GM11168 (cell line): ENCODE results near the gene CBX6.
"Not testable (repeated sequence)": the region's sequence is repeated elsewhere in the genome, so short reads cannot be mapped to it uniquely, and the experiment has no call there.

Experiments used
- in situ Hi-C: fragments of 300-500 bp; cut with MboI; formaldehyde crosslinking; loops from one replicate; pipeline ENCODE4 v1.12.0; 2022; ENCODE audit warnings: low sequenced_read_pairs; ENCODE audit not compliant: unreplicated experiment

The CBX6 gene

GRCh38 chr22:38872172-38872830 is at the start of gene CBX6:
CBX6 (minus strand) TSS chr22:38872216; CDS start chr22:38872190, 26 bp downstream.
- in situ Hi-C loops: loop anchor here (10.0 to 25.0 kb wide), 2 partner anchors 132 to 240 kb away; no protein-coding TSS in a partner anchor

GRCh38 chr22:38921806-38922205 is 49.8 kb upstream of the CBX6 start:
- in situ Hi-C loops: no loop called here

DNA sequence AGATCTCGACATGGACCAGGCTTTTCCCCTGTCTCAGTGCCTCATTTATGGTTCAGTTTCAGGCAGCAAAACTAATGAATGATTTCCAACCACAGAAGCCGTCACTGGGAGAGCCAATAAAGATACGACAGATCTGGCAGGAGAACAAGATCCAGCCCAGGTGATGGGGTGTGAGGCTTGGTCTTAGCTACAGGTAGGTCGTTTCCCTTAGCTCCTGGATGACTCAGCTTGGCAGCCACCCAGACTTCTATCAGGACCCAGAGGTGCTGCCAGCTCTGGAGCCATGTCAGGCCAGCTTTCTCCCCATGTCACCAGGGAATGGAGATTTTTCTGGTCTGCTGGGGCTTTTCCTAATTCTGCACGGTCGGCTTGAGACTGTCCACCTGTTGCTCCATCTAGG is 49.1 kb upstream of the CBX6 start:
- in situ Hi-C loops: no loop called here

- in situ Hi-C loops: no loop called here
Observed at GRCh38 chr22:38919631-38920190, 47.7 kb upstream of the CBX6 start.

- in situ Hi-C loops: no loop called here
Observed at GRCh38 chr22:38911434-38911833, 39.4 kb upstream of the CBX6 start.

- in situ Hi-C loops: no loop called here
Observed at GRCh38 chr22:38907767-38908166, 35.8 kb upstream of the CBX6 start.

DNA sequence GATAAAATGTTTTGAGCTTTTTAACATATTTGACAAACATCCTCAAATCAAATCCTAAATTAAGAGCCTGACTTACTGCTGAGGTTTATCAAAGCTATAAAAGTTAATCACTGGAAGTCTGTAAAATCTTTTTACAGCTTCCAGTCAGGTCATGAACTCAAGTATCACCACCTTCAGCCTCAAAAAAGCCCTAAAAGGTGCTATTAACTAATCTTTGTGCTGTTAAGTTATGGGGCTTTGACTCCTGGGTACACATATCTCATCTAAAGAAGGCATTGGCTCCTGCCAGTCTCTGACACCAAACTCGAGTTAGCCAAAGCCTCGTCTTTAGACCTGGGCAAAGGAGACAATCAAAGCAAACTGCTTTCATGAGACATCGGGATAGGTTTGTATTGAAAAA is 34.0 kb upstream of the CBX6 start:
- in situ Hi-C loops: no loop called here

DNA sequence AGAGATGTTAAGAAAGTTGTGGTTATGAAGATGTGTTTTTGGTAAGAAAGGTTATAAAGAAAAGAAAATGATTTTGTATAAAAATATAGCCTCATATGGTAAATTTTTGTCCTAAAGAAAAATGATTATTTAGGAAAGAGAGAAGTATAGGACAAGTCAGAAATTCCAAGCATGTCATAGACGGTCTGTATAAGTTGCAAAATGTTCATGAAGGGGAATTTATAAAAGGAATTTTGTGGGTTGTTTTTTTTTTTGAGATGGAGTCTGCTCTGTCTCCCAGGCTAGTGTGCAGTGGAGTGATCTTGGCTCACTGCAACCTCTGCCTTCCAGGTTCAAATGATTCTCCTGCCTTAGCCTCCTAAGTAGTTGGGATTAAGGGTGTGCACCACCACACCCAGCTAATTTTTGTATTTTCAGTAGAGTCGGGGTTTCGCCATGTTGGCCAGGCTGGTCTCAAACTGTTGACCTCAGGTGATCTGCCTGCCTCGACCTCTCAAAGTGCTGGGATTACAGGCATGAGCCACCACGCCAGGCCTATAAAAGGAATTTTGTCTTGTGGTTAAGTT is 32.1 kb upstream of the CBX6 start:
- in situ Hi-C loops: not testable (repeated sequence)

GRCh38 chr22:38901111-38901641 is 29.2 kb upstream of the CBX6 start:
- in situ Hi-C loops: no loop called here

DNA sequence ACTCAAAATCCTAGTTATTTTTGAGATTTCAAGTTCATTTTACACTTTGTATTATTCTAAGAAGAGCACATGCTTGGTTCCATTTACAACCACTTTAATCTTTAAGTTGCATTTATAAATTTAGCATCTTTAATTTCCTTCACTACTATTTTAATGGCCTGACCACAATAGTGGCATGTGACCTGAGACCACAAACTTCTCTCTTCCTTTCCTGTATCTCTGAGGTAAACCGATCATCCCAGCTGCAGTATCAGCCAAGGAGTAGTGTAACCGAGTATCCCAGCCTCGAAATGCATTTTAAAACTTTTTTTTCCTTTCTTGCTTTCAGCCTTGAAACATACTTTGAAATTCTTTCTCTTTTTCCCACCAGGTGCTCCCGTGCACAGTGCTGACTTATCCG is 28.7 kb upstream of the CBX6 start:
- in situ Hi-C loops: no loop called here

DNA sequence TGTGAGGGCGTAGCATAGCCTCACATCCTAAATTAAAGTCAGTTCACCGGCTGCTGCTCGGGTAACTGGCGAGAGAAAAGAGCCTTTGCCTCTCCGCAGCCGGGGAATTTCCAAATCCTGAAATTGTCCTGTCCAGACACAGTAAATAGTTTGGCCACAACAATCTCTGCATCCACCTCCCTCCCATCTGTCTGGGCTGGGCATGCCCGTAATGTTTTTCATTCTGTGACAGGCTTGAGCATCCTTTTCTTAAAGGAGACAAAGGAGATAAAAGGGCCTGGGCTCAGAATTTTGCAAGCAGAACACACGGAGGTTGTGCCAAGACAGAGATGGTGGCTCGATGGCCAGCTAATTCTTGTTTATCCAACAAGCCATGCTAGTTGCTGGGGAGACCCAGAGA is 19.2 kb upstream of the CBX6 start:
- in situ Hi-C loops: no loop called here

GRCh38 chr22:38890377-38890776 is 18.4 kb upstream of the CBX6 start:
- in situ Hi-C loops: no loop called here

DNA sequence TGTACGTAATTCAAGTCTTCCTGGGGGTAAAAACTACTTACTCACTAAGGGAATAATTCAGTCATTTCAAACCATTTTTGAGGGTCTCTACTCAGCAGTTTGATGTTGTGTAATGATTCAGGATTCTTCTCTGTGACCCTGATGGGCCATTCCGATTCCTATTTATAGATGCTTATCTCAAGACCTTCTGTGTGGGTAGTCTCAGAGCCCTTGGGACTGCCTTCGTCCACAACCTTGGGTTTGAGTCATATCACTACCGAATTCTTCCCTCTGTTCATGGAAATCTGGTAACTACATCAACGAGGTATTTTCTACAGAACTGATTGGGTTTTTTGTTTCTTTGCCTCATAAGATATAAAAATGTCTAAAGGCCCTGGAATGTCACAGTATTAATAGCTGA is 14.3 kb upstream of the CBX6 start:
- in situ Hi-C loops: no loop called here

- in situ Hi-C loops: no loop called here
Observed at GRCh38 chr22:38882972-38883622, 11.1 kb upstream of the CBX6 start.

DNA sequence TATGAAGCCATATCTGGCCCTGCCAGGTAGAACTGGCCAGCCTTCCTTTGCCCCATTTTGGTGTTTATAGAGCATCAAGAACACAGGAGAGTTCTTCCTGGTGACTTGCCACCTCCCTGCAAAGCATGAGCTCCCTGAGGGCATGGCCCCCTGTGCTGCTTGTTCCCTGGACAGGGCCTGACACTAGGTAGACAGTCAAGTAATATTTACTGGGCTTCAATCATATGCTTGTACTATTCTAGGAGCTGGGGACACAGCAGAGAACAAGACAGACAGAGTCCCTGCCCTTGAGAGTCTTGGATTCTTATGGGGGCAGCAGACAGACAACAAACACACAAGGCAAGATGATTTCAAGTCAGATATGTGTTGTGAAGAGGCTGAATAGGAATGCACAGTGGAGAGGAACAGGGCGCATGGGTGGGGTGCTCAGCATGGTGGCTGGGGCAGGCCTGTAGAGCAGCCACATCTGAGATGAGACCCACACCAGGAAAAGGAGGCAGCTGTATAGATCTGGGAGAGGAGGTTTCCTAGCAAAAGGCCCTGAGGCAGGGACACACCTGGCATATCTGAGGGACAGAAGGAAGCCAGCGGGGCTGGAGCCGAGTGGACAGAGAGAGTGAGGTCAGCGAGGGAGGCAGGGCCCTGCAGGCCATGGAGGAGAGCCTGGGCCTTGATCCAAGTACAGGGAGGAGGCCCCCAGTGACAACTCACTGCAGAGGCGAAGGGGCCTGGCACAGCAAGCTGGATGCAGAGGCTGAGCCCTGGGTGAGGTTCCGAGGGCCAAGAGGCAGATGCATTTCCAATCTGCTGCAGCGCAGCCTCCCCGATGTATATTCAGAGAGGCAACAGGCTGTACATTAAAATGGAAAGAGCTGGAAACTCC is 10.2 kb upstream of the CBX6 start:
- in situ Hi-C loops: no loop called here

GRCh38 chr22:38881464-38881871 is 9.5 kb upstream of the CBX6 start:
- in situ Hi-C loops: no loop called here

- in situ Hi-C loops: loop anchor here (10.0 kb wide), 1 partner anchor 125 kb away; no protein-coding TSS in a partner anchor
Observed at GRCh38 chr22:38879961-38880360, 7.9 kb upstream of the CBX6 start.

DNA sequence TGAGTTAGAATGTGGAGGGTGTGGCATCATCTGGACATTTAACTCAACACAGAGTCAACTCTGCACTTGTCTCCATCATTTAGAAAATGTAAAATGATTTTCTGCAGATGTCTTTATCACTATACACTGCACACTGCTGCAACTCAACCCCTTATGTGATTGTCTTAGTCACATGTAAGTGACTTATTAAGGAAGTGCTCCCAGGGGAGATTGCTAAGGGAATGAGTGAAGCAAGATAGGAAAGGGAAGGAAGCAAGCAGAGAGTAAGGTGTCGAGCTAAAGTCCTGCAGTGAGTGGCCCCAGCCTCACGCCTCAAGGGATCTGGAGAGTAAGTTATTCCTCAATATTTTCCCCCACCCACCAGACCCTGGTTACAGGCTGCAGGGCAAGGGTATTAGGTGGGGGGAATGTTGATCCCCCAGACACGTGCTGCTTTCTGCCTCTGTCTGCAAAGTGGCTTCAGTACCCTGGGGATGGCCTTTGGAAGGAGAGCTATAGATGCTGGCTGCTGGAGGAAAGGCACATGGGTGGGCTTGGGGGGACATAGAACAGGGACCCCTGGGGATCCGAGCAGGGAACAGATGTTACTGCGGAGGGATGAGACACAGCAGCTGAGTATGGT is 7.2 kb upstream of the CBX6 start:
- in situ Hi-C loops: loop anchor here (10.0 kb wide), 1 partner anchor 126 kb away; no protein-coding TSS in a partner anchor

- in situ Hi-C loops: loop anchor here (10.0 kb wide), 1 partner anchor 127 kb away; no protein-coding TSS in a partner anchor
Observed at GRCh38 chr22:38878001-38878400, 6.0 kb upstream of the CBX6 start.
